H9 (cell line): Measurements from ENCODE around the gene TTC33. TPM values are rescaled to one million over a fixed set of nuclear protein-coding genes. Genes with fewer than 3 reads are reported as not detected.

Source experiments
- DNase-seq: peaks from one replicate; pipeline ENCODE4 v3.0.0-alpha.2; 2017
- H2AFZ ChIP-seq: one replicate; pipeline ENCODE4 v1.6.1; 2013; ENCODE audit warnings: mild to moderate bottlenecking, low read length, control low read depth, moderate library complexity
- H2AK5ac ChIP-seq: 2 replicates; pipeline ENCODE4 v1.6.1; 2013; ENCODE audit warnings: low read length, control low read depth, mixed read lengths; ENCODE audit not compliant: insufficient read length
- H2BK120ac ChIP-seq: one replicate; pipeline ENCODE4 v1.6.1; 2013; ENCODE audit warnings: low read depth, mild to moderate bottlenecking, low read length, control low read depth, inconsistent platforms; ENCODE audit not compliant: poor library complexity, severe bottlenecking
- H2BK12ac ChIP-seq: 2 replicates; pipeline ENCODE4 v1.6.1; 2013; ENCODE audit warnings: low read length, control low read depth, mixed read lengths, low read depth; ENCODE audit not compliant: insufficient read length
- H2BK15ac ChIP-seq: 2 replicates; pipeline ENCODE4 v1.6.1; 2013; ENCODE audit warnings: low read depth, low read length, control low read depth
- H2BK20ac ChIP-seq: one replicate; pipeline ENCODE4 v1.6.1; 2013; ENCODE audit warnings: low read depth, mild to moderate bottlenecking, low read length, control low read depth, inconsistent platforms; ENCODE audit not compliant: poor library complexity, severe bottlenecking
- H2BK5ac ChIP-seq: 2 replicates; pipeline ENCODE4 v1.6.1; 2013; ENCODE audit warnings: low read length, control low read depth, mixed read lengths; ENCODE audit not compliant: insufficient read length
- H3K14ac ChIP-seq: 2 replicates; pipeline ENCODE4 v1.6.1; 2013; ENCODE audit warnings: low read length, control low read depth; ENCODE audit not compliant: insufficient read depth
- H3K18ac ChIP-seq: 2 replicates; pipeline ENCODE4 v1.6.1; 2013; ENCODE audit warnings: low read depth, mild to moderate bottlenecking, mixed read lengths, low read length, control low read depth; ENCODE audit not compliant: insufficient read length
- H3K23ac ChIP-seq: 2 replicates; pipeline ENCODE4 v1.6.1; 2013; ENCODE audit warnings: low read length, control low read depth, mixed read lengths, low read depth; ENCODE audit not compliant: insufficient read length
- H3K23me2 ChIP-seq: 2 replicates; pipeline ENCODE4 v1.6.1; 2013; ENCODE audit warnings: low read depth, mild to moderate bottlenecking, mixed read lengths, low read length, control low read depth; ENCODE audit not compliant: insufficient read length, poor library complexity, severe bottlenecking
- H3K27ac ChIP-seq: 2 replicates; pipeline ENCODE4 v1.5.1; 2013; ENCODE audit warnings: low read length, control low read depth, mixed read lengths, low read depth; ENCODE audit not compliant: insufficient read length
- H3K27me3 ChIP-seq: 2 replicates; pipeline ENCODE4 v1.6.1; 2013; ENCODE audit warnings: low read length, control low read depth, inconsistent platforms; ENCODE audit not compliant: insufficient read depth
- H3K4ac ChIP-seq: 2 replicates; pipeline ENCODE4 v1.6.1; 2013; ENCODE audit warnings: low read depth, mild to moderate bottlenecking, control low read depth, inconsistent platforms, low read length, moderate library complexity
- H3K4me1 ChIP-seq: 2 replicates; pipeline ENCODE4 v1.6.1; 2013; ENCODE audit warnings: low read length, control low read depth, inconsistent platforms; ENCODE audit not compliant: insufficient read depth
- H3K4me2 ChIP-seq: 2 replicates; pipeline ENCODE4 v1.6.1; 2013; ENCODE audit warnings: low read length, control low read depth, mixed read lengths; ENCODE audit not compliant: insufficient read length, insufficient read depth
- H3K56ac ChIP-seq: 2 replicates; pipeline ENCODE4 v1.6.1; 2013; ENCODE audit warnings: low read depth, mild to moderate bottlenecking, mixed read lengths, low read length, control low read depth; ENCODE audit not compliant: insufficient read length
- H3K79me1 ChIP-seq: 2 replicates; pipeline ENCODE4 v1.6.1; 2013; ENCODE audit warnings: low read depth, mild to moderate bottlenecking, moderate library complexity, low read length, control low read depth, inconsistent platforms; ENCODE audit not compliant: insufficient read depth, poor library complexity, severe bottlenecking
- H3K79me2 ChIP-seq: 2 replicates; pipeline ENCODE4 v1.6.1; 2013; ENCODE audit warnings: low read length, control low read depth, inconsistent platforms; ENCODE audit not compliant: insufficient read depth
- H3K9ac ChIP-seq: 2 replicates; pipeline ENCODE4 v1.6.1; 2013; ENCODE audit warnings: low read length, control low read depth, mixed read lengths; ENCODE audit not compliant: insufficient read length; ENCODE audit errors: extremely low read depth
- H3K9me3 ChIP-seq: one replicate; pipeline ENCODE4 v1.6.1; 2013; ENCODE audit warnings: low read depth, low read length, inconsistent platforms; ENCODE audit not compliant: control insufficient read depth
- H3T11ph ChIP-seq: one replicate; pipeline ENCODE4 v1.6.1; 2013; ENCODE audit warnings: mild to moderate bottlenecking, low read length, control low read depth, inconsistent platforms
- H4K20me1 ChIP-seq: one replicate; pipeline ENCODE4 v1.6.1; 2013; ENCODE audit not compliant: control insufficient read depth, insufficient read length, insufficient read depth
- H4K5ac ChIP-seq: 2 replicates; pipeline ENCODE4 v1.6.1; 2013; ENCODE audit warnings: low read depth, mild to moderate bottlenecking, mixed read lengths, low read length, control low read depth; ENCODE audit not compliant: insufficient read length
- H4K8ac ChIP-seq: replicated peaks from 2 replicates; pipeline ENCODE4 v1.6.1; 2013; ENCODE audit warnings: low read length, control low read depth, mixed read lengths, low read depth; ENCODE audit not compliant: insufficient read length
- H4K91ac ChIP-seq: 2 replicates; pipeline ENCODE4 v1.6.1; 2013; ENCODE audit warnings: low read depth, mild to moderate bottlenecking, moderate library complexity, mixed read lengths, low read length, control low read depth; ENCODE audit not compliant: insufficient read length
- H3K27ac Mint-ChIP-seq, 3 experiments: 2 replicates in 2 of 3; 3 replicates in 1 of 3; pipeline ENCODE4 v1.8.0; 2020 to 2021; ENCODE audit warnings: mixed read lengths in 3 of 3, mild to moderate bottlenecking in 1 of 3, moderate library complexity in 1 of 3
- H3K27me3 Mint-ChIP-seq: 2 replicates; pipeline ENCODE4 v1.8.0; 2021; ENCODE audit warnings: low read depth, mild to moderate bottlenecking, moderate library complexity, mixed read lengths
- H3K36me3 Mint-ChIP-seq, 3 experiments: 2 replicates in 2 of 3; 3 replicates in 1 of 3; pipeline ENCODE4 v1.8.0; 2020 to 2021; ENCODE audit warnings: low read depth in 3 of 3, mixed read lengths in 3 of 3; ENCODE audit not compliant: insufficient read depth in 1 of 3
- H3K4me1 Mint-ChIP-seq, 2 experiments: 2 replicates each; pipeline ENCODE4 v1.8.0; 2020; ENCODE audit warnings: mixed read lengths in 2 of 2
- H3K4me3 Mint-ChIP-seq, 2 experiments: 2 replicates in 1 of 2; 3 replicates in 1 of 2; pipeline ENCODE4 v1.8.0; 2020 to 2021; ENCODE audit warnings: mild to moderate bottlenecking in 2 of 2, mixed read lengths in 2 of 2, moderate library complexity in 1 of 2
- H3K9me3 Mint-ChIP-seq, 2 experiments: 2 replicates in 1 of 2; 3 replicates in 1 of 2; pipeline ENCODE4 v1.8.0; 2020; ENCODE audit warnings: mild to moderate bottlenecking in 2 of 2, mixed read lengths in 2 of 2, moderate library complexity in 1 of 2
- total RNA-seq: library from RNA; stranded (reverse); gene quantifications from 2 replicates; pipeline ENCODE4 v1.2.1, GENCODE V29; 2021
- TF ChIP-seq, protein P1 (sequence below): fragments of 200-600 bp; sonication (generic); conservative IDR thresholded peaks from 3 replicates; pipeline ENCODE4 v1.8.0; 2021; ENCODE audit warnings: antibody characterized with exemption, mild to moderate bottlenecking

The TTC33 gene
- total RNA-seq, 1 experiment from 2014 or later: 7.3 TPM

DNA sequence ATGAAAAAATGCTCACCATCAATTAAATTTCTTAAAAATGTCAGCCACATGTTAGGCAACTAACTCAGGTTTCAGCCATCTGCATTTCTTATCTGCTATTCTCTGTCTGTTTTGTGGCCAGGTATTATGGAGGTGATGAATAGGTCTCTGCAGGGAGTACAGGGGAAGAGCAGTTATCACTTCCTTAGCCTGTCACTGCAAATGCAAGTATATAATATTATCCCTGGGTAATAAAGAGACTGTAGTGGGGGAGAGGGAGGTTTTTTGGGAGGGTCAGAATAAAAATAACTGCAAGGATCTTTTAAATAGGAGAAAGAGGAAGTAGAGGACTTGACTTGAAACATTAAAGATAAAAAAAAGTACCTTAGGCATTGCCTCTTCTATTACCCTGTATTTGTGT lies 125.6 kb downstream of the TTC33 start:
- H4K8ac ChIP-seq: no peak overlapping the region
- H3K27me3 ChIP-seq: no peaks in the 10 kb centered on the region
- H3K27ac ChIP-seq: no peak overlapping the region
- no peak overlapping the region for H2BK5ac ChIP-seq
- Mint-ChIP-seq H3K4me3 (no peak overlapping the region), H3K27me3 (no peaks in the 10 kb centered on the region), H3K9me3 (peaks cover 0 to under 1% of the 10 kb centered on the region in 2 experiments; a peak in 1 of 5 replicates), H3K4me1 (peaks cover 4 to 6% of the 10 kb centered on the region in 2 experiments; a peak in 3 of 4 replicates), H3K27ac (no peak overlapping the region), H3K36me3 (no peaks in the 10 kb centered on the region)
- H4K91ac ChIP-seq: no peak overlapping the region
- no peak overlapping the region for H2BK120ac ChIP-seq
- no peak overlapping the region for H3K4me2 ChIP-seq
- H3K9ac ChIP-seq: no peak overlapping the region
- H3K23me2 ChIP-seq: no peaks in the 10 kb centered on the region
- no peak overlapping the region for H2BK15ac ChIP-seq
- no peak overlapping the region for H2BK20ac ChIP-seq
- TF ChIP-seq, protein P1, sequence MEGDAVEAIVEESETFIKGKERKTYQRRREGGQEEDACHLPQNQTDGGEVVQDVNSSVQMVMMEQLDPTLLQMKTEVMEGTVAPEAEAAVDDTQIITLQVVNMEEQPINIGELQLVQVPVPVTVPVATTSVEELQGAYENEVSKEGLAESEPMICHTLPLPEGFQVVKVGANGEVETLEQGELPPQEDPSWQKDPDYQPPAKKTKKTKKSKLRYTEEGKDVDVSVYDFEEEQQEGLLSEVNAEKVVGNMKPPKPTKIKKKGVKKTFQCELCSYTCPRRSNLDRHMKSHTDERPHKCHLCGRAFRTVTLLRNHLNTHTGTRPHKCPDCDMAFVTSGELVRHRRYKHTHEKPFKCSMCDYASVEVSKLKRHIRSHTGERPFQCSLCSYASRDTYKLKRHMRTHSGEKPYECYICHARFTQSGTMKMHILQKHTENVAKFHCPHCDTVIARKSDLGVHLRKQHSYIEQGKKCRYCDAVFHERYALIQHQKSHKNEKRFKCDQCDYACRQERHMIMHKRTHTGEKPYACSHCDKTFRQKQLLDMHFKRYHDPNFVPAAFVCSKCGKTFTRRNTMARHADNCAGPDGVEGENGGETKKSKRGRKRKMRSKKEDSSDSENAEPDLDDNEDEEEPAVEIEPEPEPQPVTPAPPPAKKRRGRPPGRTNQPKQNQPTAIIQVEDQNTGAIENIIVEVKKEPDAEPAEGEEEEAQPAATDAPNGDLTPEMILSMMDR: no peak
- no peak overlapping the region for H3K18ac ChIP-seq
- no peak overlapping the region for H2BK12ac ChIP-seq
- H4K20me1 ChIP-seq: no peaks in the 10 kb centered on the region
- H3K9me3 ChIP-seq: no peaks in the 10 kb centered on the region
- H3K23ac ChIP-seq: no peak overlapping the region
- no peak overlapping the region for H2AFZ ChIP-seq
- no peaks in the 10 kb centered on the region for H3K4me1 ChIP-seq
- no peak for DNase-seq
- H3K79me2 ChIP-seq: no peaks in the 10 kb centered on the region
- no peak overlapping the region for H3K14ac ChIP-seq
- no peaks in the 10 kb centered on the region for H3K79me1 ChIP-seq
- H3K4ac ChIP-seq: no peak overlapping the region
- no peak overlapping the region for H3K56ac ChIP-seq
- H2AK5ac ChIP-seq: no peak overlapping the region
- H4K5ac ChIP-seq: no peak overlapping the region
- no peak overlapping the region for H3T11ph ChIP-seq
